OCI-LY3 (cell line): Measurements from ENCODE around the gene MGAT4B.

ENCODE experiments used
- CTCF ChIP-seq: fragments of 200-600, 300-600 bp; sonication (generic); IDR thresholded peaks from 2 replicates; pipeline ENCODE4 v1.5.1; 2014; ENCODE audit warnings: antibody characterized with exemption, low read length, low read depth
- EZH2phosphoT487 ChIP-seq: fragments of 200-600 bp; shearing (Covaris generic); IDR thresholded peaks from 2 replicates; pipeline ENCODE4 v1.6.1; 2018; ENCODE audit warnings: antibody characterized with exemption, mixed run types, low read depth

DNA sequence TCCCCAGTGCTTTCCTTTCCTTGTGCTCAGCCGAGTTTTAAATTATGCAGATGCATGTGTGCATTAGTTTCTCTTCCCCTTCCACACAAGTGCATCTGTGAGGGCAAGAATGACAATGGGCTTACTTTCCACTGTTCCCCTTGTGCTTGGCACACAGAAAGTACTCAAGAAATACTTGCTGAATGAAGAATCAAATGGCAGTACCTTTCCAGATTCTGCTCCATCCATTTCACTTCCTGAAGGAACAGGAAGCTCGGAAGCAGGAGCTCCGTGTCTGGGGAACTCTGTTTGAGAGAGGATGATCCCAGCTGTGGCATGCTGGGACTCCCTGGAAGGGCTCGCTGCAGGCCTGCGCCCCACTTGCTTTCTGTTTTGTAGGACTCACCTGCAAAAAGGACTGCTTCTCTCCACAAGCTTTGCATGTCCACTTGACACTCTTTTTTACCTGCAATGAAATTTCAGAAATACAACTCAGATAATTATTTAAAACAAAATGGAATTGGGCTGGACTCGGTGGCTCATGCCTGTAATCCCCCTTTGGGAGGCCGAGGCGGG lies 46.4 kb upstream of the MGAT4B start:
- TF ChIP-seq CTCF (no peak), EZH2phosphoT487 (no peak)
